Stimulated activated CD4-positive, alpha-beta T cell treated with anti-CD3 and anti-CD28 coated beads, Interleukin-4, amount 100 ng/mL, for 48 hours (primary cell): ENCODE results near the gene MANEAL.

ENCODE experiments used
- DNase-seq, 2 donors: peaks; one replicate each; pipeline ENCODE4 v3.0.0-alpha.2; 2020; ENCODE audit warnings: low read depth in 2 of 2

Gene MANEAL

DNA sequence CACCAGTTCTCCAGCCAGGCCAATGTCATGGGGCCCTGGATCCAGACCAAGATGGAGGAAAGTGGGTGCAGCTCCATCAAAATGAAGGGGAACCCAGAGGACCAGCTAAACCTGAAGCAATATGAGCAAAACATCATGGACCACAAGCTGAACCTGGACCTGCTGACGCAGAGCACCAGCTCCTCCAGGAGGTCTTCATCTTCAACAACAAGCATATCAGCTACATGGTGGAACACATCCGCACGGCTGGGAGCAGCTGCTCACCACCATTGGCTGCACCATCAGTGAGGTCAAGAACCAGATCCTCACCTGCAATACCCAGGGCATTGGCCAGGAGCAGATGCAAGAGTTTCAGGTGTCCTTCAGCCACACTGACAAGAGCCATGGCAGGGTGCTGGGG is 15.0 kb upstream of the MANEAL start:
- no peak for DNase-seq

GRCh38 chr1:37782491-37782890 is 11.2 kb upstream of the MANEAL start:
- DNase-seq = no peak

- DNase-seq = no peak
Observed at GRCh38 chr1:37792943-37793686, 532 bp upstream of the MANEAL start.

GRCh38 chr1:37794372-37795339 is 1.0 kb downstream of the MANEAL start:
- DNase-seq = no peak

- DNase-seq = peak in 1 of 2 donors; percentile 47
Observed at GRCh38 chr1:37795340-37796125, 1.9 kb downstream of the MANEAL start.

GRCh38 chr1:37797750-37798345 is 4.2 kb downstream of the MANEAL start:
- no peak for DNase-seq

- no peak for DNase-seq
Observed at GRCh38 chr1:37802439-37802838, 8.8 kb downstream of the MANEAL start.

DNA sequence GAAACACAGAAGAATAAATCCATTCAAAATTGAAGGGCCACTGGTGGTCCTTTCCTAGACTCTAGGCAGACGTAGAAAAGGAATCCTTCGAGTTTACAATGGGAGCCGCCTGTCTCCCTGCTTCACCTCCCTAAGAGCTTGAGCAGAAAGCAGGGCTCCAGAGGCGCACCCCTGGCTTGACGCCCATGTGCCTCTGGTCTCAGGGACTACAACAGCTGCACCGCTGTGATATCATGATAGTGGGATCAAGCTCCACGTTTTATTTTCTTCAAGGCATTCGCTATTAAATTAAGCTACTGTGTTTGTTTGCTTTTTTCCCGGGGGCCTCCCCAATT is 13.5 kb downstream of the MANEAL start:
- no peak for DNase-seq

DNA sequence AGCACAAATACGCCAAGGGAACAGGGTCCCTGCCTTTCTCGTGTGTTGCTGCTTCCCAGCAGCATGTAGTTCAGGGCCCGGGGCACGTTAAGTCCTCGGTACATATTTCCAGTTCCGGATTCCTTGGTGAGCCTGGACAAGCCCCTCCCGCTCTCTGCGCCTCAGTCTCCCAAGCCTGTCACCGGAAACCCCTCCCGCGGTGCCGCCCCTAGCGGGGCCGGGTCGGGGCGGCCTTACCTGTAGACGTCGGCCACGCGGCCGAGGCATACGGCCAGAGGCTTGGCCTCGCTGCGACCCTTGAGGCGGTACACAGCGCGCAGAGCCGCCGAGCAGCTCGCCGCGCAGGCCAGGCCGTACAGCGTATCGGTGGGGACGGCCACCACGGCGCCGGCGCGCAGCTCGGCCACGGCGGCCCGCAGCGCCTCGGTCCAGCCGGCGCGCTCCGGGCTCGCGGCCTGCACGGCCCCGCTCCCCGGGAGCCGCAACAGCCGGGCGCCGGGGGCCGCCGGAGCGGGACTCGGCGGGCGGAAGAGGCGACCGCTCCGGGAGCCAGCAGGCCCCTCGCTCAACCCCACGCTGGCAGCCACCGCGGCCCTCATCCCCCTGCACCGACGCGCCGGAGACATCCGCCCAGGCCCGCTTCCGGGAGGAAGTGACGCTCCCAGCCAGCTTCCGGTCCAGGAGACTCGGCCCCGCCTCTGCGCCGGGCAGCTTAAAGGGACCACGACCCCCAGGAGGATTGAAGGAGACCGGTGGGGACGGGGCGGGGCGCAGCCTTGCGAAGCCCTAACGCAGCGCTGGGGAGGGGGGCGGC is 14.1 kb downstream of the MANEAL start, which contains the start of the genes C1orf122 and YRDC:
Gene C1orf122, plus strand, starts transcription at position 236 of the 814 bp plus-strand sequence. CDS start 615 bp downstream, outside the sequence.
Gene YRDC, minus strand, starts transcription at position 654 of the 814 bp plus-strand sequence. Its CDS starts 28 bp downstream, at position 626.
- peak; percentile 88 to 93 for DNase-seq

- peak; percentile 29 to 34 for DNase-seq
Observed at GRCh38 chr1:37808369-37809319, 15.0 kb downstream of the MANEAL start.

DNA sequence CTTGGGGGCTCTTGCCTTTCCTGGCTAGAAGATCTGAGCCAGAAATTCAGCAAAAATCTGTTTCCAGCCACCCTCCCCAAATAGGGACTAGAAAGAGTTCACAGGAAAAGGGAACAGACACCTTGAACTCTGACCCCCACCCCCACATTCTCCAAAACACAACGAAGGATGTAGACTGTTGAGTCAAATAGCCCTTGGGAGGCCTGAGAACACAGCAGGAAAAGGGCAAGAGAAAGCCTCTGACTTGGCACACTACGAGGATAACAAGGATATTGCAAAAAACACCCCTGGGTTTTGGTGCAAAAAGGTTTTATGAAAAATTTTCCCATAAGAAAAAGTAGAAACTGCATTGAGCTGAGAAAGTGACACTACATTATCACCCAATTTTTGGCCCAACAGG is 16.3 kb downstream of the MANEAL start:
- no peak for DNase-seq

GRCh38 chr1:37811027-37811655 is 17.5 kb downstream of the MANEAL start:
- DNase-seq = peak; percentile 54 to 60

DNA sequence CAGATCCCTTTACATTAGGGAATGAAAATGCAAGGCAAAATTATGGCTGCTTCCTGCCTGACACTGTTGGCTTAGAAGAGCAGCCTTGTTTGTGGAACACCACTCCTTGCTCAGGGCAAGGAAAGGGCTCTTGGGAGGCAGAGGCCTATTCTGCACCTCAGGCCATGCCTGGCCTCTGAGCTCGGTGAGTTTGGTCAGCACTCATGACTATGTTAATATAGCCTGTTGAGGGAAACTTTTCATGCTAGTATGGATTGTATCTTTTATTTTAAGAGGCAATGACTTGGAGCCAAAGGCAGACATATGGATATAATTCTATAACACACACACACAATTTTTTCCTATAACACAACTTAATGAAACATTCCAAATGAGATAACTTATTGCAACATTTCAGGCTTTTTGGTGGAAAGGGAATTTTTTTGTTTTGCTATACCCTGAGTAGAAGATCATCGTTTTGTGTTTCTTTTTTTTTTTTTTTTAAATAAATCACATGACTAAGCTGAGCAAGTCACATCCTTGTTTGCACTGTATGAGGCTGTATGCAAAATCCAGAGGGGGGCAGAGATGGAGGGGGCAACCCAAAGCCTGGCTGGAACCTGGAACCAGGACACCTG is 20.0 kb downstream of the MANEAL start:
- no peak for DNase-seq

DNA sequence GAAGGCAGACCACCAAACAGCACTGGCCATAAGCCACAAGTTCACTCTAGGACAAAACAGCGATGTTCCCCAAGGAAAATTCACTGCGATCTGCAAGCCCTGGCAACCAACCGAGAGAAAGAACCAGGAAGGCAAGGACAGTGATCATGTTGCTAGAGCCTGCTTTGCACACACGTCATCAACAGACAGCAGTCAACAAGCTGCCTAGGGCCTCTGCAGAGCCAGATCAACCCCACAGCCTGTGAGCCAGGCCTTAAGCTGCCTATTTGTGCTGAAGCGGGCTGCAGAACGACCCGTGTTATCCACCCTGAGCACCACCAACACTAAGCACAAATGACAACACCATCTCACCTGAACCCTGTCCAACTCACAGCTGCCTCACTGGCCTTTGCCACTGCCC is 20.6 kb downstream of the MANEAL start:
- no peak for DNase-seq

DNA sequence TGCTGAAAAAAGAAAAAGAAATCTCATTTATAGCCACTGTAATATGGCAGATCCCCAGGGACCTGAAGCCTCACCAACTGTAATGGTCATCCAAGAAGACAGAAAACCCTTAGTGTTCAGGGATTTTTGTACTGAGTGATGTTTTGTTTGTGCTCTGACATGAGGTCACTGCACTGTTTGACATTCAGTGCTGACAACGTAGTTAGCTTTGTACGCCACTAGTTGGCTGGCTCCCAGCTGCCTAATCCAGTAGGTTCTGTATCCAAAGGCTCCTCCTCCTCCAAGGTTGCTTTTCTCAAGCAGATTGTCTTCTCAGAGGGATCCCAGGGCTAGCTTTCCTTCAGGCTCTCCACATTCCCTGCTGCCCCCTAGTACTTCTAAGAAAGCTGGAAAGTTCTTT is 23.8 kb downstream of the MANEAL start:
- DNase-seq = no peak

DNA sequence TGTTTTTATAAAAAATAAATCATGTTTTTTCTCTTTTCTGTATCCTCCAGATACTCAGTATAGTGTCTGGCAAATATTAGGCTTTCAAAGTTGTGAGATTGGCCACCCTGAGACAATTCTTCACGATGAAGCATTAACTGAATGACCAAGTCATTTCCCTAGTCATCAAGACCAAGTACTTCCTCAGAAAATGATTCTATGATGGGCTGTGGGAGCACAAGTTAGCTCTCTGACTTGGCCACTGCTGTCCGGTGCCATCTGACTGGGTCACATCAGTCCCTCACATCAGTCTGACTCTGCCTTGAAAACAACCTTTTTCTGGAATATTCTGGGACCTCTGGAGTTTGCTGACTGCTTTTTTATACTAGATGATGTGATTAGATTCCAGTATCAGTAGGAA is 27.8 kb downstream of the MANEAL start:
- no peak for DNase-seq

- no peak for DNase-seq
Observed at GRCh38 chr1:37822906-37823815, 29.5 kb downstream of the MANEAL start.
